Urinary bladder (tissue), 4 donors: ENCODE measurements around the gene ENTPD1. TPM values are rescaled to one million over a fixed set of nuclear protein-coding genes. Genes with fewer than 3 reads are reported as not detected.

Source experiments
- DNase-seq: peaks from one replicate; pipeline ENCODE4 v3.0.0-alpha.2; 2015; ENCODE audit errors: extremely low spot score
- H3K27ac ChIP-seq: one replicate; pipeline ENCODE4 v1.5.1; 2013; ENCODE audit warnings: low read depth, mild to moderate bottlenecking, moderate library complexity
- H3K36me3 ChIP-seq: one replicate; pipeline ENCODE4 v1.6.1; 2013; ENCODE audit warnings: mild to moderate bottlenecking, moderate library complexity; ENCODE audit not compliant: insufficient read depth
- H3K4me1 ChIP-seq: one replicate; pipeline ENCODE4 v1.6.1; 2013; ENCODE audit warnings: mild to moderate bottlenecking, moderate library complexity; ENCODE audit not compliant: insufficient read depth
- H3K4me3 ChIP-seq: one replicate; pipeline ENCODE4 v1.5.1; 2013; ENCODE audit warnings: low read depth, low read length
- WGBS: extraction: QIAGEN DNeasy Blood & Tissue Kit; methylation state at CpG from one replicate; pipeline ENCODE4 v1.1.7; 2013; 5-methylcytosine and 5-hydroxymethylcytosine counted together
- polyA plus RNA-seq: library from polyadenylated mRNA; stranded (reverse); fragments of 200-250 nt; gene quantifications from one replicate; pipeline ENCODE4 v1.2.3, GENCODE V29; 2013
- total RNA-seq: library from RNA; depleted of rRNA; stranded (reverse); fragments of >200 nt; gene quantifications from one replicate; pipeline ENCODE4 v1.2.3, GENCODE V29; 2014
- donor health status: healthy with polysubstance abuse.
- donor health status: healthy.

Gene ENTPD1
- total and polyA plus RNA-seq, 2 donors: 53.8 to 85.3 TPM

DNA sequence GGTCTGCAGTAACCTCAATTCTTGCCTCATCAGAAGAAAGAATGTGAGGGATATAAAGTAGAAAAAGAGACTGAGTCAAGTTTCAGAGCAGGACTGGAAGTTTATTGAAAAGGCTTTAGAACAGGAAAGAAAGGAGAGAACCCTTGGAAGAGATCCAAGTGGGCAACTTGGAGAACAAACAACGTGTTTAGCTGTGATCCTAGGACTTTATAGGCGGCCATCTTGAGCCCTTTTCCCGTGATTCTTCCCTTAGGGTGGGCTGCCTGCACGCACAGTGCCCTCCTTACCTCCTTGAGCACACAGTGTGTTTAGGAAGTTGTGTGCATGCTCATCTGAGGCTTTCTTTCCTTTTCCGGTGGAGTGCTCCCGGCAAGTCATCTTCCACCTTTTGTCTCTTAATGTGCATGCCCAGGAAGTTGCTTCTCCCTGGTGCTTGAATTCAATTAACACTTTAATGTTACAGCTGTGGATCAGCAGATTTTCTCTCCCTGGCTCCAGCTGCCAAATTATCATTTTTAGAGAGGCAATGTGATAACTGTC lies 59.8 kb downstream of the ENTPD1 start:
- Histone ChIP-seq H3K27ac (no peak overlapping the region), H3K4me1 (no peaks in the 10 kb centered on the region), H3K36me3 (no peaks in the 10 kb centered on the region), H3K4me3 (no peak overlapping the region)
- 71% methylated on average over 6 of the region's 6 CpGs for WGBS
- no peak for DNase-seq

DNA sequence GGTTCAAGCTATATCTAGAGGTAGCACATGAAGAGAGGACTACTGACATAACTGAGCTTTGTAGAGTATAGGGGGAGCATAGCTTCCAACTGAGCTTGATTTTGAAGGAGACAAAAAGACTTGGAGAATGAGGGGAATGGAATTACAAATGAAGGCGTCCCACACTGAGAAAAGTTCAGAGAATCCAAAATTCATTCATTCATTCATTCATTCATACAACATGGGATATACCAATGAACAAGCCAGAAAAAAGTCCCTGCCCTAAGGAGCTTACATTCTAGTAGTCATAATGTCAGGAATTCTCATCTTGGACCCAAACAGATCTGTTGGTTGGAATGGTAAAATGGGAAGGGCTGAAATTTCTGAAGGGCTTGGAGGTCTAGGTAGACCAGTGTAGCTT lies 62.0 kb downstream of the ENTPD1 start:
- Histone ChIP-seq H3K27ac (no peak overlapping the region), H3K4me1 (no peaks in the 10 kb centered on the region), H3K36me3 (no peaks in the 10 kb centered on the region), H3K4me3 (no peak overlapping the region)
- DNase-seq: no peak
- WGBS: 97% methylated on average over 1 of the region's 1 CpG

DNA sequence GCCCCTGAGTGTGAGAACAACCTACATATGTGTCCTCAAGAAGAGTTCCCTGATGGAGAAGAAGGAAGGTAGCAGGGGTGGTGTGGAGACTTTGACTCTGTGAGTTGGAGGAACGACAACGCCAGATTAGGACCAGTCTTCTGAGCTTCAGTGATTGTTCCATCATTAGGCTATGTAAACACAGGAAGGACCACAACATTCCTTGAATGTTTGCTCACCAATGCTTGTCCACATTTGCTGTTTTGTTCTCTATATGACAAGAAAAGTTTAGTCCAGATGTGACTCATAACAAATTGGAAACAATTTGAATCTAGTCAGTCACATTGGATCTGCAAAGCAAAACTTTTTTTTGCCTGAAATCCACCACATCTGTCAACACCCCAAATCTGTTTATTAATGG lies 62.7 kb downstream of the ENTPD1 start:
- Histone ChIP-seq H3K4me1 (no peaks in the 10 kb centered on the region), H3K4me3 (no peak overlapping the region), H3K36me3 (no peaks in the 10 kb centered on the region), H3K27ac (no peak overlapping the region)
- WGBS: 22% methylated on average over 2 of the region's 2 CpGs
- no peak for DNase-seq

DNA sequence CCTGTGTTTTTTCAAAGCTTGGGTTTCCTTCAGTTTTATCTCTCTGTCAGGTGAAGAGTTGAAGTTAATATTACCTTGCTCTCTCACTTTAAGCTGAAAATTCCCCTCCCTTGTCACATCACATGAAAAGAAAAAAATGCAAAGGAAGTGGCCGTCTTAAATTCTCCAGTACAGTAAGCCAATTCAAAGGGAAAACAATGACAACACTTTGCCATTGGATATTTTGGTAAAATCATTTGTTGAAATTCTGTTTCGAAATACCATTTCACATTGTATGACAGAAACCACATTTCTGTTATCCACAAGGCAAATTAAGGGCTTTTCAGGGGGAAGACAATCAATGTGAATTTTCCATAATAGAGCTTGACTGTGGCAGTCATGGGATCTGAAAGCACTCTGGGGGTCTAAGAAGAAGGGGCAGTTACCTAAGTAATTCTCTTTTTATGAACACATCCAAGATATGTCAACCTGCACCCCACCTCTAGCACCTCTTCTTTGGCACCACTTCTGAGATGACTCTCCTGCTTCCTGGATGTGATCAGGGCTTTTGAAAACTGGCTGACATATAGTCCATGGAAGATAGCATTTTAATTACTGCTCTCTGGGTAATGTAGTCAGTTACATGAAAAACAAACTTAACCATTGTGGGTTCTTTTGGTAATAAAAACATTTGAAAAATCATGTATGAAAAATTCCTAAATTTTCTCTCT lies 63.8 kb downstream of the ENTPD1 start:
- no peak for DNase-seq
- H3K36me3 ChIP-seq: no peaks in the 10 kb centered on the region
- H3K27ac ChIP-seq: no peak overlapping the region
- 46% methylated on average over 2 of the region's 2 CpGs for WGBS
- H3K4me1 ChIP-seq: no peaks in the 10 kb centered on the region
- H3K4me3 ChIP-seq: no peak overlapping the region

DNA sequence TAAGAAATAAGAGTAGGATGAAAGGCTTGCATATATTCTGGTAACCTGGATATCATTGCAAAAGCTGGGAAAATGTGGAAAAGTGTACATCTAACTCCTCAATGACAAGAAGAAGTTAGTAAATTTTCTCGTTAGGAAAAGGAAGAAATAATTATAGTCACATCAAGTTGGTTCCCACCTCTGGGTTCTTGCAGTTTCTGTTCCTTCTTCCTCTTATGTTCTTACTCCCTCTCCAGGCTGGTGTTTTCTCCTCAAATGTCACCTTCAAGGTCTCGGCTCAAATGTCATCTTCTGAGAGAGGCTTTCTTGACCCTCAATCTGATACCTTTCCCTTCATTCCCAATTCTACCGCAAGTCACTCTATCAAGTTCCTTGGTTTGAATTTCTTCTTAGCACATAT lies 64.4 kb downstream of the ENTPD1 start:
- Histone ChIP-seq H3K27ac (no peak overlapping the region), H3K4me1 (no peaks in the 10 kb centered on the region), H3K36me3 (no peaks in the 10 kb centered on the region), H3K4me3 (no peak overlapping the region)
- 72% methylated on average over 3 of the region's 3 CpGs for WGBS
- DNase-seq: no peak

DNA sequence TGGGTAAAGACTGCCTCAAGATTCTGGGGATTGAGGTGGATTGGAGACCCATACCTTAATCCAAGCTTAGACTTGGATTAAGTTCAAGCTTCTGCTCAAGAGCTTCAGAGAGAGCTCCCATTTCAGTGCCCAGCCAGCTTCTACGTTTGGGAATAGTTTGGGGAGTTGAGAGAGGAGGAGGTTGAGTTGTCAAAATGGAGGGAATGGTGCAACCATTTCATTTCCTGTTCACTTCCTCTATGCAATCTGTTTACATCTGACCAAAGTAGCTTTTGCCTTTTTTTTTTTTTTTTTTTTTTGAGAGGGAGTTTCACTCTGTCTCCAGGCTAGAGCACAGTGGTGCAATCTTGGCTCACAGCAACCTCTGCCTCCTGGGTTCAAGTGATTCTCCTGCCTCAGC lies 65.8 kb downstream of the ENTPD1 start:
- H3K36me3 ChIP-seq: no peaks in the 10 kb centered on the region
- no peak for DNase-seq
- H3K4me3 ChIP-seq: no peak overlapping the region
- no peaks in the 10 kb centered on the region for H3K4me1 ChIP-seq
- H3K27ac ChIP-seq: no peak overlapping the region
- WGBS: 68% methylated on average over 1 of the region's 1 CpG

DNA sequence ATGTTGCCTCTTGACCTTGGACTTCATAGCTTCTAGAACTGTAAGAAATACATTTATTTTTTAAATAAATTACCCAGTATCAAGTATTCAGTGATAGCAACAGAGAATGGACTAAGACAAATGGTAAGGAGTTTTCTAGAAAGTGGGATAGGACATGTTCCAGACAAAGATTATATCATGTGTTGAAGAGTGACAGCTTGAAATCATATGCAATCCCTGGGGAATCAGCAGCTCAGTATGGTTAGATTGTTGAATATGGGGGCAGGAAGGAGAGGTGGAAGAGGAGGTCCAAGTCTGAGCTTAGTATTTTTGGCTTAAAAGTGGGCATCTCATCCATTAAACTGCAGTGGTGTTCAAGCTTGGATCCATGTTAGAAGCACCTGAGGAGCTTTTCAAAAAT lies 74.1 kb downstream of the ENTPD1 start:
- Histone ChIP-seq H3K4me1 (no peaks in the 10 kb centered on the region), H3K36me3 (no peaks in the 10 kb centered on the region), H3K4me3 (no peak overlapping the region), H3K27ac (no peak overlapping the region)
- DNase-seq: no peak

DNA sequence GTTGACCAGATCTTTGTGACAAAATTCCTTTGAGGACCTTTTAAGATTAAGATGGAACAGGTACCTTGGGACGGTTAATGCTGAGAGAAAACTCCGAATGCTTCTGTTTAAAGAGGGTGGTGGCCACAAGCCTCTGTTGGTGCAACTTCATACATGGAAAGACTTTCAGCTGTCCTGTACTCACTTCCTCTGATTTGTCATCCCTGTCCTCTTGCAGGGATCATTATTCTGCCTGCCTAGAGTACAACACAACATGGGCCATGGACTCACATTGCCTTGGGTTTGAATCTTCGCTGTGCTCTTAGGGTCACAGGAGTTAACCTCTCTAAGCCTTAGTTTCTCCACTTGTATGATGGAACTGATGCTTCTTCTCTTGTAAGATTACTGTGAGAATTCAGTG lies 75.1 kb downstream of the ENTPD1 start:
- 96% methylated on average over 3 of the region's 3 CpGs for WGBS
- DNase-seq: no peak
- H3K27ac ChIP-seq: no peak overlapping the region

DNA sequence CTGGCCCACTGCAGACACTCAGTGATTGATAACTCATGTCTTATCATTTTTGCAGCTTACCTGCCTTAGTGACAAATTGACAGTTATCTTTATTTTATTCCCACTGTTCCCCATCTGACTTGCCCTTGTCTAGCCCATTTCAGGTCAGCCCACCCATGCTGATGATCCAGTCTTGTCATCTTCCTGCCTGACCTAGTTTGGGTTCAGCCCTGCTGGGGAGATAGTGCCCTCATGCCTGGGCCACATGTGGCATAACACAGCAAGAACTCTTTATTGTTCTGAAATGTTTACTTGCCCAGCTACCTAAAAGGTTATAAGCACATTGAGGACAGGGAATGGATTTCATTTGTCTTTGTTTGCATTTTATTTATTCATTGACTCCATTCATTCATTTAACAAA lies 75.6 kb downstream of the ENTPD1 start:
- no peak for DNase-seq
- Histone ChIP-seq H3K27ac (no peak overlapping the region), H3K4me1 (no peaks in the 10 kb centered on the region), H3K36me3 (no peaks in the 10 kb centered on the region), H3K4me3 (no peak overlapping the region)

More for the DNA sequence above, 75.1 kb downstream of the ENTPD1 start:
- H3K4me1 ChIP-seq: no peaks in the 10 kb centered on the region
- H3K36me3 ChIP-seq: no peaks in the 10 kb centered on the region
- no peak overlapping the region for H3K4me3 ChIP-seq

DNA sequence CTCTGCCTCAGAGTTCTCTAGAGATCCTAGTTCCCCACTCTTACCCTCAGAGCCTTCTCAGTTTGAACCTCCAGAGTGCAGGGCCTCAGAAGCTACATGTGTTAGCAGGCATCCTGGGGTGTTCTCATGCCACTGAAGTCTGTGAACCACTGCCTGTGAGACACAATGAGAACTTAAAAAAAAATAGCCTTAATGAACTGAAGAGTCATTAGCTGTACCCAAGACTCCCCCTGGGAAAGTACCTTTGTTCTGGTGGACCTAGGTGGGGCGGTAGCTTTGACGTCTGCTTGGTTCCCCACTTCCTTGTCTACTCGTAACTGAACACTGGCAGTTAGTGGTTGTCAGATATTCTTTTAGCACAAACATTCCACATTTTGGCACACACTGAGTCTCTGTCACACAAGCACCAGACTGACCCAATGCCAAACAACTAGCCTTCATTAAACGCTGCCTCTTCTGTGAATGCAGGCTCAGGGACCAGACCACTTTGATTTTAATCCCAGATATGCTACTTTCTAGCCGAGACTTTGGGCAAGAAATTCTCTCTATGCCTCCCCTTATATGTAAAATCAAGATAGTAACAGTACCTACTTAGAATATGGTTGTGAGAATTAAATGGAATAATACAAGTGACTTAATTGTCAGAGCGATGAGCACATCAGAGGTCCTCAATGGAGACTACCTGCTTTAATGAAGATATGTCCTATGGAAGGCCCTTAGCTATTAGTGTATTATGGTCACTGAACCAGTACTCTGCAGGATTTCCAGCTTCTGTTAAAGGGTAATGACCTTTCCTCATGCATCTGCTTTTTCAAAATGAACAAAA lies 76.5 kb downstream of the ENTPD1 start:
- no peaks in the 10 kb centered on the region for H3K4me1 ChIP-seq
- 54% methylated on average over 6 of the region's 6 CpGs for WGBS
- no peaks in the 10 kb centered on the region for H3K36me3 ChIP-seq
- H3K27ac ChIP-seq: peak overlapping the region; percentile 61
- H3K4me3 ChIP-seq: no peak overlapping the region
- no peak for DNase-seq

DNA sequence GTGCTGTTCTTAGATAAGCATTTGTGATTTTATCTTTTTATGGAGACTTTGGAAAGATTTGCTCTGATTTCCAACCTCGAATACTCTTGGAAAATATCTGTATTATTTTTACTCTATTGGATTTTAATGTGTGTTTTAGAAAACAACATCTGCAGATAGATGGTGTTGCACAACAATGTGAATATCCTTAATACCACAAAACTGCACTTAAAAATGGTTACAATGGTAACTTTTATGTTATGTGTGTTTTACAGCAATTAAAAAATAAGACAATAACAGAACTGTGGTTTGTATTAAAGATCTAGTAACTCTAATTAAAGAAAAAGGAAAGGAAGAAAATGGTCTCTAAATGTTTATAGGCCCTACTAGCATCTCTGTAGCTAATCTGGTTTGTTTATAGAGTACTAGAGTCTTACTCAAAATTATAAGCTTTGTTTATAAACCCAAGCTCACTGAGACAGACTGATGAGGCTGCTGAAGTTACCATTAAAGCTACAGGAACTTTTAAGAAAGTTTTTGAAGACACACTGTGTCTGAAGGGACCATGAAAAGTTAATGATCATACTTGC lies 77.2 kb downstream of the ENTPD1 start:
- H3K36me3 ChIP-seq: no peaks in the 10 kb centered on the region
- no peak overlapping the region for H3K27ac ChIP-seq
- DNase-seq: no peak
- 15% methylated on average over 1 of the region's 1 CpG for WGBS
- H3K4me1 ChIP-seq: no peaks in the 10 kb centered on the region
- H3K4me3 ChIP-seq: no peak overlapping the region

DNA sequence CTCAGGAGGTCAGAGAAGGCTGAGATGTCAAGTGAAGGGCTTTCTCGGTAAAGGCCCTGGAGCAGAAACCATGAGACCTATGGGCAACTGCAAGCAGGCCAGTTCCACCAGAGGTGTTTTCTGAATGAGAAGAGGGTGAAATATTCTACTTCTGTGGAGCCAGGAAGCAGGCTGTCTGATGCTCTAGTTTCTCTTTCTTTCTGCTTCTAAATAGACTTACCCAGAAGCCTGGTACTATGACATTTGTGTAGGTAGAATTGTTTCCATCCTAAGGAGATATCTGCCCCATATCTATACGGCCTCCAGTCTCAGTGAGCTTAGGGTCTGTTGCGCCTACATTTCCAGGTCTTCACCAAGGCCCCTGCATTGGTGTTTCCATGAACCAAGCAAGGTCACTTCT lies 78.4 kb downstream of the ENTPD1 start:
- no peaks in the 10 kb centered on the region for H3K36me3 ChIP-seq
- H3K4me1 ChIP-seq: no peaks in the 10 kb centered on the region
- no peak for DNase-seq
- no peak overlapping the region for H3K4me3 ChIP-seq
- H3K27ac ChIP-seq: no peak overlapping the region
- 96% methylated on average over 3 of the region's 3 CpGs for whole genome bisulfite sequencing

DNA sequence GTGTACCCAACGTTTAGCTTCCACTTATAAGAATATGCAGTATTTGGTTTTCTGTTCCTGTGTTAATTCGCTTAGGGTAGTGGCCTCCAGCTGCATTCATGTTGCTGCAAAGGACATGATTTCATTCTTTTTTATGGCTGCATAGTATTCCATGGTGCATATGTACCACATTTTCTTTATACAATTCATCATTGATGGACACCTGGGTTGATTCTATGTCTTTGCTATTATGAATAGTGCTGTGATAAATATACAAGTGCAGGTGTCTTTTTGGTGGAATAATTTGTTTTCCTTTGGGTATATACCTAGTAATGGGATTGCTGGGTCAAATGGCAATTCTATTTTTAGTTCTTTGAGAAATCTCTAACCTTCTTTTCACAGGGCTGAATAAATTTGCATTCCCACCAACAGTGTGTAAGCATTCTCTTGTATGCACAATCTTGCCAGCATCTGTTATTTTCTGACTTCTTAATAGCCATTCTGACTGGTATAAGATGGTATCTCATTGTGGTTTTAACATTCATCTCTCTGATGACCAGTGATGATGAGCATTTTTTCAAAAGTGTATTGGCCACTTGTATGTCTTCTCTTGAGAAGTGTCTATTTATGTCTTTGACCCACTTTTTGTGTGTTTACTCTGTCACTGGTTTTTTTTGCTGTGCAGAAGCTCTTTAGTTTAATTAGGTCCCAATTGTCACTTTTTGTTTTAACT lies 79.3 kb downstream of the ENTPD1 start:
- H3K36me3 ChIP-seq: no peaks in the 10 kb centered on the region
- DNase-seq: no peak
- WGBS: 87% methylated on average over 2 of the region's 2 CpGs
- H3K4me1 ChIP-seq: no peaks in the 10 kb centered on the region
- H3K27ac ChIP-seq: no peak overlapping the region
- H3K4me3 ChIP-seq: no peak overlapping the region
